KG1 (cell line): Measurements from ENCODE around the gene TMEM30A.

Source experiments
- DNase-seq: peaks from one replicate; lab custom pipeline; 2025; lab: John Stamatoyannopoulos, UW

The TMEM30A gene

DNA sequence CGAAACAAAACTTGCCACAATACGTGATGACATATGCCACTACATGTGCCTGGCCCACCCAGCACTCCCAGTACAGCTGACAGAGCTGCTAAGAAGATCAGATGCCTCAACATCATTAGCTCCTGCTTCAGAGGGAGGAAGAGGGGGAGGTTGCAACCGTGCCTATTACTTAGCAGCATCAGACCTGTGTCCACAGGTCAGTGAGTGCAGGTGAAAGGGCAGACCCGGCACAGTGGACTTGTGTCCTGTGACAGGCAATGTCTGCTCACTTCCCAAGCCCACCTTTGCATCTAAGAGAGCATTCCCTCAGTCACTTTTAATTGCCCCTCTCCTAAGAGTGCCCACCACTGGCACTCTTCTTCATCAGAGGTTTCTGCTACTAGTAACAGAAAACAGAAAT lies 69.3 kb downstream of the TMEM30A start:
- DNase-seq: no peak

DNA sequence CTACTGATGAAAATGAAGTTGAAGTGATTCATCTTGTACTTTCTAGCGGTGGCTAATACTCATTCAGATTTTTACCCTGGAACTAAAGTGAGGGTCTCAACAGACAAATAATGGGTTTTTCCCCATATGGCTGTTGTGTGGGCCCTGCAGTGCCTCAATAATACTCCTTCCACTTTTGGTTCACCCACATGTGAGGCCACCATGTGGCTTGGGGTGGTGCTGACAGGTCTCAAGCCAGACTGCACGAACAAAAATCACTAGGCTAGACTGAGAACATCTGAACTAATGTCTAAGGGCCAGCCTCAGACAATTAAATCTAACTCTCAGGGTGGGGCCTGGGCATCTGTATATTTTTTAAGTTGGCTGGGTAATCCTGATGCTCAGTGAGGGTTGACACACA lies 70.9 kb downstream of the TMEM30A start:
- DNase-seq: no peak

DNA sequence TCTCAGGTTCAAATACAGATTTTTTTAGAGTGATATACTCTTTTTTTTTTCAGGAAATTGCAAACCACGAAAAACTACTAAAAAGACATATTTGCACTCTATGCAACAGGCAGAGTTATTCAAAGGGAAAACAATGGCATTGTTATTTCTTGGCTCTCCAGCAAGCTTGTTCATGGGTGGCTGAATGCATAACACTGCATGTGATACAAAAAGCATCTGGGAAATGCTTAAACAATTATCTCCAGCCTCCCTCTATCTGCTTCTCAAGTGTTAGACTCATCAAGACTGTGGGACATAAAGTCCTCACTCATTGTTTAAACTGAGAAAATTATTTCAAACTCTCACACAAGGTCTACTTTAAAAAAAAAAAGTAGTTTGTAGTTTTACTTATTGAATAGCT lies 71.5 kb downstream of the TMEM30A start:
- DNase-seq: no peak

DNA sequence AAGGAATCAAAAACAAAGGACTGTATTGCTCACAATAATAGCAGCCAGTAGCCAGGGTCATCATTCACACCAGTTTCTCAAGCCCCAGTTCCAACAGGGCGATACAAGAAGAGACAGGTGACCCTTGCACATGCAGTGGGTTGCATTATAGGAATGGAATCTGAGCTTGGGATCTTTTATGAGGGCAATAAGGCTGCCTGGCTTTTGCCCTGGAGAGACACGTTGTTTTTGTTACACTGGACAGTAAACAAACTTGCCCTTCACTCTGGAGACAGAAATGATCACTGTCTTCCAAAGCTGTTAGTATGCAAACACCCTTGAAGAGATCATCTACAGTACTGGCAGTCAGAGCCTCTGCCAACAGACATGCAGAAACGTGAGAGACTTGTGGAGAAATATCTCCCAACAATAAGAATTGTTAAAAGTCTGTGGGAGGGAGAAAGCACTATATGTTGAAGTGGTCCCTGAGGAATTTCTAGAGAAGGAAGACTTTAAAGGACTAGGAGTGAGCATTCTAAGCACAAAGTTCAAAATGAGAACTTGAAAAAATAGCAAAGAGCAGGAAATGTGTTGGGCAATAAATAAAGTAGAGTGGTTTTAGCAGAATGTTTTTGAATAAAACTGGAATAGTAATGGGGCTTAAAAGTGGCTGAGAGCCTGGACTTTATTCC lies 72.5 kb downstream of the TMEM30A start:
- DNase-seq: no peak

DNA sequence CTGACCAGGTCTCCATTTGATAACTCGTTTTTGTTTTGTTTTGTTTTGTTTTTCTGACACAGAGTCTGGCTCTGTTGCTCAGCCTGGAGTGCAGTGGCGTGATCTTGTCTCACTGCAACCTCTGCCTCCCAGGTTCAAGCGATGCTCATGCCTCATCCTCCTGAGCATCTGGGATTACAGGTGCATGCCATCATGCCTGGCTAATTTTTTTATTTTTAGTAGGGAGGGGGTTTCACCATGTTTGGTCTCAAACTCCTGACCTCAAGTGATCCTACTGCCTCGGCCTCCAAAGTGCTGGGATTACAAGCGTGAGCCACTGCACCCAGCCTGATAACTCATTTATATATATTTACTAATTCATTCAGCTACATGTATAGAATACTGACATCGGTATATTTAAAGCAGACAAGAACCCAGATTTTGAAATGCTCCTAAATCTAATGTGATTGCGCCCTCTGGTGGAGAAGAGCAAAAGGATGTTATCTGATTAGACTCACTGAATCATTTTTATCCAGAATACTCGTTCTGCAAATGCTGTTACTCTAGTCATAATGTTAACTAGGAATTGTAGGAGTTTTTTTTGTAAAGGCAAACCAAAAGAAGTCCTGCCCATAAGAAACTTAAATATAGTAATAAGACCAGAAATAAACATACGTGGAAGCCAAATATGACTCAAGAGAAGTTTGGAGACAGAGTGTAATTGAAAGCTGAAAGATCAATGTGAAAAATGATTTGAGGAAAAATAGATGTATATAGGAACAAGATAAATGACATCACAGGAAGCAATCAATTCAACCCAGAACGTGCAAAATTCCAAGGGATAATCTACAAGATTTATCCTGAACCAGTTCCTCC lies 73.5 kb downstream of the TMEM30A start:
- peak; percentile 22 for DNase-seq

DNA sequence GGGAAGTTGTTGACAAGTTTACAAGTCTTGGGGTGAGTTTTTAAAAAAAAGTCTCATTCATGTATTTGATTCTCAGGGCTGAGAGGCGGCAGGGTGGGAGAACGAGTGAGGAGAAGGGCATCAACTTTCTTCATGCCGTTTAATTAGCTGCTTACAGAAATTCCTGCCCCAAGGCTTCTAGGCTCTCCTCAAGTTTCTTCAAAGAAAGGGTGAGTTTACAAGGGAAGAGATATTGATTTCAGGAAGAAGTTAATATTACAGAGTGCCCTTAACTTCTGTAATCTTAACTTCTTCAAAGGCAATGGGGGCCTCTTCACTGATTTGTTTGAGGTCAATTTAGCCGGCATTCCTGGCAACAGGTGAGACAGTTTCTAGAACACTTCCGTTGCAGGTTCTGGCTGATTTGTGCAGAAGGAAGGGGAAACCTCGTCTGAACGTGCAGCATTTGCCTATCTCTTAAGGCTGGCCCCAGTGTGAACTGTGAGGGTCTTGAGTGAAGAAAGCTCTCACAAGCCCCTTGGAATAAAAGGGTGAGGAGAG lies 75.3 kb downstream of the TMEM30A start:
- DNase-seq: no peak

DNA sequence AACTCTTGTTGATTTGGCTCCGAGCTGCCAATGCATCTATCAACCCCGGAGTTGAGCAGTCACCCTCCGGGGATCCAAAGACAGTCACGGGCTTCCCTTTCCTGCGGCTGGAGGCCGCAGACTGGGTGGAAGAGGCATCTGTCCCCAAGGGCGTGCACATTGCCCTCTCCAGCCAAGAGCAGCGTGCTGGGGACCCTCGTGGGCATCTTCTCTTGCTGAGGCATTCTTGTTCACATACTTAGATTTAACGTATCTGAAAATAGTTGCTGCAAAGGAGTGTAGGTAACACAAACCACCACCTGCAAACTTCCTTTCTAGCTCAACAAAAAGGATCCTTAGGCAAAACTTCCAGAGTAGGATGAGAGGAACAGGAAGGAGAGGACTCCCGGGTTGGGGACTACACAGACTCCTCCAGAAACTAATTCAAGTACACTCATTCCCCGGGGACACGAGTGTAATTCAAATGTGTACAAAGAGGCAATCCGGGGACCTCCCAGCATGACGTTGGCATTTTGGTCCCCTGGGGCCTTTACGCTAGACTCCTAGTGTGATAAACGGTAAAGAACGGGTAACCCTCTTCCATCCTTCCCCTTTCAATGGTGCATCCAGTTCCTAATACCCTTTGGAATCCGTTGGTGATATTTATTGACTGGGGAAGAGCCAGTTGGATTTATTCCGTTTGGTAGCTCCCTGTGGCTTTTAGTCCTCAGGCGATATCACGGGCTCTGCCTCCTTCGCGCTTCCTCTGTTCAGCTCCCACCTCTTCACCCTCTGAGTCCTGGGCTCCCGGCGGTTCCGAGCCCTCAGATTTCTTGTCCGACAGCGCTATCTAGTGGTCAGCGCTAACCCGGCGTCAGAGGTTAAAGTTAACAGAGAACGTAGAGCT lies 76.1 kb downstream of the TMEM30A start:
- peak; percentile 79 for DNase-seq

DNA sequence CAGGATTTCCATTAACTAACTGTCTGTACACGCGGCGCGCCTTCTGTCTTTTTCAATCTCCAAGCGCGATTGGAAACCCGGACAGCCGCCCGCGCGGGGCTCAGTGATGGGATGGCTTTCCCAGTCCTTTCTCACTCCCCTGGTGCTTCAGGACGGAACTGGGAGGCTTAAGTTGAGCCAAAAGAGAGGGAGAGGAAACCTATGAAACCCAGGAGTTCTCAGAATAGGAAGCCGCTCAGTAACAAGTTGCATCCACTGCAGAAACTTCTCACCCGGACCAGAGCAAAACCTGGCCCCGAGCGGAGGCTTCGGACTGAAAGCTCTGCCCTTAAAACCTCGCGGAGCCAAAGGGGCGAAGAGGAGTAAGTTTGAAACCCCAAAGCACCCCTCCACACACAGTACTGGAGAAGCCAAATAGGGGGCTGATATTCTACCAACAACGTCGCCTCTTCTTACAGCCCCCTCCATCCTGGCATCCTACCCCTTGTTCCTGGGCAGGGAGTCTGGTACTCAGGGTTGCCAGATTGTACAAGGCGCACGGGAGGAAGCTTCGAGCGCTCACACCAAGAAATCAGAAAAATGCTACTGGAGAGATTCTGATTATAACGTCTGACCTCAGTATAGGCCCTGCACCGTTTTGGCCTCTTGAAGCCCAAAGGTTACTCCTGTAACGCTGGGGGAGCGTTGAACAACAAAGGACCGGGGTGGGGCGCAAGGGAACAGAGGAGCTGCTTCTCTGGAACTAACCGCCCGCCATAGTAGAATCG lies 77.8 kb downstream of the TMEM30A start:
- no peak for DNase-seq

DNA sequence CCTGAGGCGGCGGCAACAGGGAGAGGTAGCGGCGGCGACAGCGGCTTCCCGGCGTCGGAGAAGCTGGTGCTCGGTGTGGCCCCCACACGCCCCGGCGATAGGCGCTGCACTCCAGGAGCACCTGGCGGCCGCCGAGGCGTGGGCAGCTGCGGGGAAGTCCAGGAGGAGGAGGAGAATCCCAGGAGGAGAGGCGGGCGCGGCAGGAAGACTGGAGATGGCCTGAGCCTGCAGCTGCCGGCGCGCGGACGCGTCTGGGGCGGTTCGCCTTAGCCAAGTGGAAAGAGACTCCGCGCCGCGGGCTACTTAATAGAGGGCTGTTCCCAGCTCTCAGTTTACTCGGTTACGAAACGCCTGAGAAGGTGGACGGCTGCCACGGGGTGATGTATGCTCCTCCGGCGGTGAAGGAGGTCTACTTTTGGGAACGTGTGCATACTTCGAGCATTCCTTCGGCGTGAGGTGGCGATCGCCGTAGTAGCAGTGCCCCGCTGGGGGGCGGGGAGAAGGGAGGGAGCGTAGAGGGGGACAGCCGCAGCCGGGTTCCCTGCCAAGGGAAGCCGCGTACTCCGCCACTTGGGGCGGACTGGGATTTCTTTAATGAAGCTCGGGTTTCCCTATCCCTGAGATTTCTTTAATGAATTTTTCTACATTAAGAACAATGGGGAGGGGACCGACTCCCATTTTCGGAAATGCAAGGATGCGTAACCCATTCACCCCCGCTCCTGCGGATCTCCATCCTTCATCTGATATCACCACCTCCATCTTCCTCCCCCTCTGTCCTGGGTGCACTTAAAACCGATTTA lies 78.6 kb downstream of the TMEM30A start, which contains the start of gene COL12A1:
COL12A1 (minus strand) TSS at position 278 of the 800 bp plus-strand sequence. CDS start 3,261 bp downstream, outside the sequence.
- DNase-seq: peak; percentile 17

DNA sequence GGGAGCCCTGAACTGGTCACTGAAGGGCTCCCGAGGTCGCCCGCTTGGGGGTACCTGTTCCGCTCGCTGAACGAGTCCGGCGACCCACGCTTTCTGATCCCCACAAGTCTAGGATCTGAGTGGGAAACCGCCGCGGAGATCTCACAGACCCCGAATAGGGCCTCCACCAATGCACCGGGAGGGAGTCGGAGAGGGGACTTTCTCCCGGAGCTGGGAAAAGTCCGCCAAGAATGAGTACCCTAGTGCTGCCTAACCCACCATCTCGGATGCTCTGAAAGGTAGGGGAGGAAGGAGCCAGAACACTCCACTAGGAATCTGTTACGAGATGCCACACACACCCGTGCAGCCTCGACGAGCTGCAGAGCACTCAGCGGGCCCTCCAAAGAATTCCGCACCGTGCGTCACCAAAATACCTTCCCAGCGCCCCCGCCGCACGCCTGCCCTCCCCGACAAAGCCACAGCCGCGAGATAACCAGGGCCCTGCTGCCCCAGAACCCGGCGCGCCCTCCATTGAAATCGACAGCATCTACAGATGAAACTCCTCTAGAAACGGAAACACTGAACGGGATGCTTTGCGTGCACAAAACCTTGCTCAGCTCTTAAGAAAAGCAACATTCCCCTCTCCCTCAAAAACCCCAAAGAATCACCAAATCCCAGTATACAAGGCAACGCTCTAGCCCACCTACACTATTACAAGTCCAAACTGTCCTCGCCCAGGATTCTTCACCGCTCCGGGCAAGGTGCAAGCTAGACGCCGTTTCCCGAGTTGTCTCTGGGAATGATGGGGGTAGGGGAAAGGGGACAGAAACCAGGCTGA lies 79.4 kb downstream of the TMEM30A start:
- DNase-seq: no peak

DNA sequence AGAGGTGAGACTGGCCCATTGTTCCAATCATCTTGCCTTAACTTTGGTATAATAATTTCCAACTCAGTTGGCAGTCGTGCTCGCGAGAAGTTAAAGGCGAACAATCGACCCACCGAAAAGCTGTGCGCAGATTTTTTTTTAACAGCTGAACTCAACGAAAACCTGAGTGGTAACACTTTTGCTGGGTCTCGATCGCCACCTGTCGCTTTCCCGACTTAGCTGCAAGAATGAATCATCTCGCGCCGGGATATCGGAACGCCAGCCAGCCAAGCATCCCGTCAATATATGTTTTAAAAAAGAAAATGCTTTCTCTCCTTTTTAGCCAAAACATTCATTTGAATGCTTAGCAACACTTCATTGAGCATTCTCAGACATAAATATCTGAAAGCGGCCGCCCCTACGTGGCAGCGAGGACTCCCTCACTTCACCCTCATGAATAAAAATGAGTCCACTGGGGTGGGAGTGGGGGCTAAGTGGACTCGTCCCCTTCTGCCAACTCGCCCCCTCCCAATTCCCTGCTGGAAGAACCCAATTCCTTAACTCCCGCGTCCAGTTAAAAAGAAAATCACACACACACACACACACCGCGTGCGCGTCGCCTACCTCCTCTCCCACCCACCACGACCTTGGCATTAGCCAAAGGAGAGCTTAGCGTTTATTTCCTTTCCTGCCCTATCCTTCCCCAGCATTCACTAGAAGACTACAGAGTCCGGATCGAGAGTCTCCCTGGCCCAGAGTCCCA lies 80.2 kb downstream of the TMEM30A start:
- DNase-seq: peak; percentile 50

DNA sequence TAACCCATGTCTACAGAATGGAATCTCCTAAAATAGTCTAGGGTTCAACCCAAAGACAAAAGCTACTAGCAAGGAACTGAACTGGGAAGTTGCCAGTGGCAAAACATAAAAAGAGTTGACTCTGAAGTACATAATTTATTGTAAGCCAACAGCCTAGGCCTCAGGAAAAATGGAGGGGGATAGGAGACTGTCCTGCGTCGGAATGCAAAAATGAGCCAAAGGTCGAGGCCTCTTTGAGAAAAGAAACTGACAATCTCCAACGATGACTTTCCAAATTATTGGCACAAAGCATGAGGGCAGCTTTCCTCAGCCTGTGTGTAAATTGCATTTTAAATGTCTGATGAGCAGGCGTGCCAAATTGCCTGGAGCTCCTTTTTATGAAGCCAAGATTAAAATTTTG lies 80.9 kb downstream of the TMEM30A start:
- no peak for DNase-seq
